Measurements from ENCODE around the gene SLC25A1.
"Not testable (repeated sequence)": the region's sequence is repeated elsewhere in the genome, so short reads cannot be mapped to it uniquely, and the experiment has no call there.

The SLC25A1 gene

DNA sequence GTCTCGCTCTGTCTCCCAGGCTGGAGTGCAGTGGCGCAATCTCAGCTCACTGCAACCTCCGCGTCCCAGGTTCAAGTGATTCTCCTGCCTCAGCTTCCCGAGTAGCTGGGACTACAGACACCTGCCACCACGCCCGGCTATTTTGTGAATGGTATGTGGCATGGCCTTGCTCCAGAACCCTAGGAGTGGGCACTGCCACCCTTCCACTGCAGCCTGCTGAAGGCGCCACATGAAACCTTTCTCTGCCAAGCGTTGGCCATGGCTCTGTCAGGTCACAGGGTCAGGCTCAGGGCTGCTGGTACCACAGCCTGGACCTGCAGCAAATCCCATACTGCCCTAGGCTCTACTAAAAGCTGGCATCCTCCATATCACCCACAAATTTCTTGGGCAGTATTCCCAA, 22.4 kb downstream of the SLC25A1 start:
- not testable (repeated sequence) for DNase-seq

GRCh38 chr22:19152942-19153883, 25.3 kb downstream of the SLC25A1 start:
- no peak for DNase-seq

DNA sequence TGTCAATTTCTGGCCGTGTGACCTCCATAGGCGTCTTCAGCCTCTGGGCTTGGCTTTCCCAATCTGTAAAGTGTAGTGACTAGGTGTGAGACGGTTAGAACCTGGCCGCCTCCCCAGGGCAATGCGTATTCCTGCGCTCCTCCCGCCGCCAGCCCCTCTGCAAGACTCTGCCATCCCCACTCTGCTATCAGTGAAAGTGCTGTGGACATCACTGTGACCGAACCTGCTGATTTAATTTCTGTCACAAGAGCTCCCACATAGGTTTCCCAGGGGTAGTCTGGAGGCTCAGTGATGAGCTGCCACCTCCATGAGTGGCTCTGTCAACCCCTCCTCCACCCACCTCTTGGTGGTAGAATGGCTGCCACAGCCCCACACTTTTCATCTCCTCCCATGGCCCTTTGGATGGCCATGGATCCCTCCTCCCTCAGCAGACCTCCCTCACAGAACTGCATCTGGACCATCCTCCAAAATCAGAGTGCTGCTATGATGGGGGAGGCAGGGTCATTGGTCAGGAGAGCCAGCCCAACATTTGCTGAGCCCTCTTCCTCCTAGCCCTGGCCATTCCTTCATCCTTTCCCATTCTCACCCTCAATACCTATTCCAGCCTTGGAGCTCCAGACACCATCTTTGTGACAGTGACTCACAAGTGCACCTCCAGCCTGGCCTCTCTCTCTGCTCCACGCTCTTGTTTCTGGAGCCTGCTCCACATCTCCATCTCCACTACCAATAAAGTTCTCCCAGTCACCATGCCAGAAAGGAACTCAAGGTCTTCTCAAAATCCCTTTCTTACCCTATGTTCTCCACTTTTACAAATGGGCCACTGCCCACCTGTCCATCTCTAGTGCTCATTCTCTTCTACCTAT, 27.0 kb downstream of the SLC25A1 start:
- no peak for DNase-seq

GRCh38 chr22:19150482-19151328, 27.8 kb downstream of the SLC25A1 start:
- DNase-seq = no peak

DNA sequence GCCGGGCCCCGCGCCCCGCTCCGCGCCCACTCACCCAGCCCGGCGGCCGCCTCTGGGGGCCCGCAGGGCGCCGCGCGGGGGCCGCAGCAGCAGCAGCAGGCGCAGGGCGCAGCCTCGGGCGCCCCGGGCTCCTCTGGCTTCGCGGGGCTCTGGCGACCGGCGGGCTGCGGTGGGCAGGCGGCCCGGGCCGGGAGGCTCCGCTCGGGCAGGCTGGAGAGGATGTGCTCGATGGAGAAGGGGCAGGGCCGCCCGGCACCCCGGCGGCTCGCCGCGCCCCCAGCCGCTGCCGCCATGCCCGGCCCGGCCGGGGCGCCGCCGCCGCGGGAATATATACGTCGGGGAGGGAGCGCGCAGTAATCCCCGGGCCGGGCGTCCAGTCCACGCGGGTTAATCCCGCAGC, 28.5 kb downstream of the SLC25A1 start, which contains the start of gene GSC2:
Gene GSC2, minus strand, starts transcription at position 302 of the 400 bp plus-strand sequence. Its CDS starts 9 bp downstream, at position 293.
- DNase-seq = no peak

DNA sequence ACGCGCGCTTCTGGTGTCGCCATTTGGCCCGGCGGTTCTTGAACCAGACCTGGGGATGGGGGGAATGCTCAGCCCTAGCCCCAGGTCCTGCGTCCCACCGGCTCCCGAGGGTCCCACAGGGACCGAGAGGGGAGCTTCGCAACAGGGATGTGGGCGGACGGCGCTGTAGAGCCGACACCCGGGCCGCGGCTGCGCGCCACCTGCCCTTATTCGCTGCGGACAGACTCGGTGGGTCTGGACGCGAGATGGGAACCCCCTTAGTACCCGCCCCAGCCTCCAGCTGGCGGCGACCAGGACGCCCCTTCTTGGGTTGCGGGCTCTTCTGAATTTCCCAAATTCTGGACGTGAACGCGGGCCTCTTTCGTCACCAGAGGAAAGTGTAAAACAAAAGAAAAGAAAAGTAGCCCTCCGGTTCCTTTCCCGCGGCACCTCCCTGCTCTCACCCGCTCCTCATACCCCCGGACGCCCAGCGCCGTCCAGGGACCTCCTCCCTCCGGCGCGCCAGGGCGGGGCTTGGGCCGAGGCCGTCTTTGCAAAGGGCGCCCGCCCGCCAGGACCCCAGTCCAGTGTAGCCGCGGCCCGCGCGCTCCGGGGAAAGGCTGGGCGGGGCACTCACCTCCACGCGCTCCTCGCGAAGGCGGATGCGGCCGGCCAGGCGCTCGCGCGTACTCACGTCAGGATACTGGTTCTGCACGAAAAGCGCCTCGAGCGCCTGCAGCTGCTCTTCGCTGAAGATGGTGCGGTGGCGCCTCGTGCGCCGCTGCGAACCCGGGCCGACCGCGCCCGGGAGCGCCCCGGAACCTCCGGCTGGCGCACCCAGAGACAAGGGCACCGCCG, 29.3 kb downstream of the SLC25A1 start:
- no peak for DNase-seq

GRCh38 chr22:19148417-19149046, 30.0 kb downstream of the SLC25A1 start:
- DNase-seq = no peak

DNA sequence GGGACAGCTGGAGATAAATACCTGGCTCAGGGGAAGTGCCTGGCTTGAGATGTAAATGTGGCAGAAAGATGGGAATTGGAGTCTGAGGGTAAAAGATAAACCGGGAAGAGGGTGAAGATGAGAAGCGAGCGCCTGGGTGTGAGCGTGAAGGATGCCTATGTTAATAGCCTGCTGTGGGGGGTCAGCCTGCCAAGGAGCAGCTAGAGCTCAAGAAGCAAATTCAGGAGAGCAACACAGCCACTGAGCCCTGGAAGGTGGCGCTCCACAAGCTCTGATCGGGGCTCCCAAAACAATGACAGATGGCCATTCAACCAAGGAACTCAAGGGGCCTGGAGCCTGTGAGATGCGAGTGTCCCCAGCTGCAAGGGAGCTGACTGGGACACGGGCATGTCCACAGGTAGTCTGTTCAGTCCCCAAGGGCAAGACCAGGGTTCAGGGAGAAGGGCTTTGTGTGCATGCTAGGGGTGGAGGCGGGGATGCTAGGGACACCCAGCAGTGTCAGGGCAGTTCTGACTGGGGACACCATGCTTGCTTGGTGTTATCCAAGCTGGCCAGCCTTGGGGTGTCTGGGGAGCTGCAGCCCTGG, 31.2 kb downstream of the SLC25A1 start:
- DNase-seq = no peak

- DNase-seq = no peak
Observed at GRCh38 chr22:19146215-19146968, 32.1 kb downstream of the SLC25A1 start.

- no peak for DNase-seq
Observed at GRCh38 chr22:19143967-19144400, 34.6 kb downstream of the SLC25A1 start.

GRCh38 chr22:19143212-19143611, 35.3 kb downstream of the SLC25A1 start:
- DNase-seq = no peak

DNA sequence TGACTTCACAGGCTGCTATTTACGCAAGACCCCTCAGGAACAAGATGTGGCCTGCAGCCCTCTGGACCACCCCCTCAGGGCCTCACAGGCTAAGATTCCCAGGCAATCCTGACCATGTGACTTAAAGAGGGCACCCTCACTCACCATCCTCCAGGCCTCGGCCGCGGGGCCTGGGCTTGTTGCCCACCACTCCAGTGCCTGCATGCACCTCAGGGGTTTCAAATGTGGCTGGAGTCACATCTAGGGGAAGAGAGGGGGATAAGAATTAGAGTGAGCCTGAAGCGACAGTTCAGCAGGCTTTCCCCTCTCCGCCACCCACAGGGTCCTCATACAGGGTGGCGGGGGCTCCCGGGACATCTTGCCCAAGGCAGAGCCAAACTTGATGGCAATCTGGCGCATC, 36.1 kb downstream of the SLC25A1 start:
- DNase-seq = no peak

DNA sequence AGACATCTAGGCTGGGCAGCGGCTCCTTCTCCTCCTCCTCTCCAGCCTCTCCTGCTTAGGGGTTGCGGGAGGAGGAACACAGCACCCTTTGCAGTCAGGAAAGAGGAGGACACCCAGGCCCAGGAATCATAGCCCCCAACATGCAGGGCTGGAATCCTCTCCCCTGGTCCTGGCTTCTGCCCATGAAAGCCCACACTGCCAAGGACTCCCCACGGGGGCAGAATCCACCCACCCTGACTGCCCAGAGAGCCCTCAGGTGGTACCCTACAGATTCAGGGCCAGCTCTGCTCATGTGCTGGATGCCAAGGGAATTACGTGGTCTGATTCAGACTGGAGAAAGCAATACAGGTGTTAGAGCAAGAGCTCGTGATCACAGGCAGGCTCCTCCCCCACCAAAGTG, 38.6 kb downstream of the SLC25A1 start:
- no peak for DNase-seq

- DNase-seq = no peak
Observed at GRCh38 chr22:19139001-19139356, 39.6 kb downstream of the SLC25A1 start.

DNA sequence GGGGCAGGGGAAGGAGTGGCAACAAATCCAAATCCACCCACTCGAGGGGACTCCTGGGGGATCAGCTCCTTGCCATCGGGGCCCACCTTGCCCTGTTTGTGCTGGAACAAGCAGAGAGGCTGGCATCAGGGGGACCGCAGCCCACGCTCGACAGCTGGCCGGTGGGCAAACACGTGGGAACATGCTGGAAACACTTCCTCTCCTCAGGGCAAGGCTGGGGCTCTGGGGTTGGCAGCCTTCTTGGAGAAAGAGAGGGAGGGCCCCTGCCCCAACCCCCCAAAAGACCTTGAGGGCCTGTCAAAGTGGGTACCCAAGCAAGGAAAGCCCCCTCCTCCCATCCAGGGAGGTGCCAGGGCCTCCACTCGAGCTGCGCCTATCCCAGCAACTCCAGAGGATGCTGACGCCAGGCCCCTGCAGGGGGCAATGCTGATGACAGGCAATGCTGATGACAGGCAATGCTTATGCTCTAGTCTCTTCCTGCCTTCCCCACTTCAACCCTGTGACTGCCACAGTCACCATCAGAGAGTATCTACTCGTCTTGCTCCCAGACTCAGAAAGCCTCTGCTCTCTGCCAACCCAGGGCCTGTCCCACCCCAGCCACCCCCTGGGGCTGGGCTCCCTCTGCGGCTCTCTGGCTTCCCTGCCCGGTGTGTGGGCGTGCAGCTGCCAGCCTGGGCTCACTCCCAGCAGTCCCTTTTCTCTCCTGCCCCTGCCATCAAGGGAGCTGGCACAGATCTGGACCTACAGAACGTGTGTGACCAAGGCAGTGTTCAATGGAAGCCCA, 40.1 kb downstream of the SLC25A1 start:
- no peak for DNase-seq

DNA sequence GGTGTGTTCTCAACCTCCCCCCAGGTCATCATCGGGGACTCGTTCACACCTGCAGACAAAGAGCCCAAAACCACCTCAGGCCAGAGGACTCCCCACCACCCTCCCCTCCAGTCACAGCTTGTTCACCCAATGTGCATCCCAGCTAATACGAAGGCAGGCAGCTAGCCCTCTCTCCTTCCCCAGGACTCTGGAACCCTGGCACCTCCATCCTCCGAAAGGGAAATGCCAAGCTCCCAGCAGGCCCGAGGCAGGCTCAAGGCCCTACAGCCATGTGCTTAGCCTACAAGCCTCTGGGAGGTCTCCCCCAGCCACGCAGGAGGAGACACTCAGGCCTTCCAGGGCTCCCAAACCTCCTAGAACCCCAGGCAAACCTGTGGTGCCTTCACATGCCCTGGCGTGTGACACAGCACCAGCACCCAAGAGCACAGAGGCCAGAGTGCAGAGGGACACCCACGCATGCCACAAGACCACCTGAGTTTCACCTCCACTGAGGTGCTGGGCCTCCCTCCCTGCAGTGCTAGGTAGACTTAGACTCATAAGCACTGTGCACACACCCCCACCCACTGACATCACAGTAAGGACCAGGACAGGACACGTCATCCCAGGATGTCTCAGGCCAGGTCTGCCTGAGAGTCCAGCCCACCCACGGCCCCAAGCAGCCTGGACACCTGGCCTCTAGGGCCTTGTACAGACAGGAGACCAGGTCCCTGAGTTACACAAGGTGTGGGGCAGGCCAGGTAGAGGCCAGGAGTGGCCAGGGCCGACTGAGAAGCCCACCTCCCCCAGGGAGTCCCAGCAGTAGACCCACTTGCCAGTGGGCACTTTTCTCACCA, 40.9 kb downstream of the SLC25A1 start:
- DNase-seq = no peak

DNA sequence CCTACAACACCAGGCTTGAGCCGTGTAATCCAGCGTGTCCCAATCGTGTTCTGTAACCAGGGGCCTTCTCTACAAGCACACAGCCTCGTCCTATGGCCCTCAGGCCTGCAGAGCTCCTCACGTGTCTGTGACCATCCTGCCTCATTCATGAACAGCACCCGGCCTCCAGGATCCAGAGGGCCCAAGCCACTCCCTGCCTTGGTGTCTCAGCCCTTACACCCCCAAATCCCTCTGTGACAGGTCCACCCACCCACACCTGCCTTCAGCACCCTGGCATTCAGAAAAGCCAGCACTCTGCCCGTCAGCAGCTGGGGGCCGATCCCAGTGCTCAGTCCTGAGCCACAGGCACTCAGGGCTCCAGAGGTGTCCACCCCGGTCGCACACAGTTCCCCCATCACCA, 41.6 kb downstream of the SLC25A1 start:
- DNase-seq = no peak

DNA sequence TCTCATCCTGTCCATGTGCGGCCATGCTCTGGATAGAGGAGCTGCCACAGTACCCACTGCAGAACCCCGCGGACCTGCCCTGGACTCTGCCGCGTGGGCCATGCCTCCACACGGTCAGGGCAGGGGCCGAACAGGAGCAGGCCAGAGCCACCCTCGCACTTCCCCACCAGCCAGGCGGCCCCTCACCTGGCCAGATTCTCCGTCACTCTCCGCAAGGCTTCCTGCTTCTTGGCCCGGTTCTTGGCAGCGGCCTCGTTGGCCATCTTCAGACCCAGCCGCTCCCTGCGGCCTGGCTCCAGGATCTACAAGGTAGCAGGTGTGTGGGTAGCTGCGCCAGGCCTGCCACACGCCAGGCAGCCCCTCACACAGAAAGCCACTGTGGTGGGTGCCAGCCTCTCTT, 43.7 kb downstream of the SLC25A1 start:
- no peak for DNase-seq

Measured in fibroblast of skin of right quadriceps (primary cell).